Measurements from ENCODE around the gene ADNP.

Gene ADNP

GRCh38 chr20:50877232-50877743 lies 53.9 kb downstream of the ADNP start:
- ATAC-seq (replicated peaks) (no peak), DNase-seq (no peak)
- peak overlapping the region; percentile 37 for H3K27ac Mint-ChIP-seq
- H3K36me3 Mint-ChIP-seq, result peaks cover 6 to 37% of the 10 kb centered on the region in 2 donors
- no peak overlapping the region for H3K4me3 Mint-ChIP-seq
- no peaks in the 10 kb centered on the region for H3K27me3 Mint-ChIP-seq
- peaks cover 5 to 14% of the 10 kb centered on the region in 2 donors for H3K4me1 Mint-ChIP-seq
- H3K9me3 Mint-ChIP-seq, result no peaks in the 10 kb centered on the region

GRCh38 chr20:50876816-50877215 lies 54.4 kb downstream of the ADNP start:
- no peaks in the 10 kb centered on the region for H3K27me3 Mint-ChIP-seq
- no peak for ATAC-seq (replicated peaks)
- DNase-seq, result no peak
- no peak overlapping the region for H3K4me3 Mint-ChIP-seq
- no peaks in the 10 kb centered on the region for H3K9me3 Mint-ChIP-seq
- H3K4me1 Mint-ChIP-seq, result peaks cover 5 to 16% of the 10 kb centered on the region in 2 donors
- H3K27ac Mint-ChIP-seq, result peak overlapping the region; percentile 37
- peaks cover 6 to 35% of the 10 kb centered on the region in 2 donors for H3K36me3 Mint-ChIP-seq

- Mint-ChIP-seq H3K36me3 (peaks cover 6 to 35% of the 10 kb centered on the region in 2 donors), H3K4me3 (no peak overlapping the region), H3K4me1 (peaks cover 9 to 22% of the 10 kb centered on the region in 2 donors), H3K9me3 (no peaks in the 10 kb centered on the region), H3K27ac (no peak overlapping the region), H3K27me3 (no peaks in the 10 kb centered on the region)
- ATAC-seq (replicated peaks) (no peak), DNase-seq (no peak)
These were observed 55.1 kb downstream of the ADNP start for GRCh38 chr20:50876063-50876685.

GRCh38 chr20:50874758-50875665 lies 56.2 kb downstream of the ADNP start:
- H3K36me3 Mint-ChIP-seq, result peaks cover 6 to 34% of the 10 kb centered on the region in 2 donors

GRCh38 chr20:50874111-50874757 lies 57.0 kb downstream of the ADNP start:
- Mint-ChIP-seq H3K4me1 (peaks cover 8 to 25% of the 10 kb centered on the region in 2 donors), H3K27ac (peak overlapping the region; percentile 16), H3K4me3 (no peak overlapping the region), H3K36me3 (peaks cover 4 to 32% of the 10 kb centered on the region in 2 donors), H3K27me3 (no peaks in the 10 kb centered on the region), H3K9me3 (no peaks in the 10 kb centered on the region)
- ATAC-seq (replicated peaks), result no peak
- no peak for DNase-seq

More at GRCh38 chr20:50874758-50875665, 56.2 kb downstream of the ADNP start:
- peak overlapping the region; percentile 9 for H3K27ac Mint-ChIP-seq
- no peak overlapping the region for H3K4me3 Mint-ChIP-seq
- H3K4me1 Mint-ChIP-seq, result peaks cover 9 to 25% of the 10 kb centered on the region in 2 donors
- DNase-seq, result no peak
- no peak for ATAC-seq (replicated peaks)
- H3K9me3 Mint-ChIP-seq, result no peaks in the 10 kb centered on the region
- no peaks in the 10 kb centered on the region for H3K27me3 Mint-ChIP-seq

GRCh38 chr20:50873585-50873984 lies 57.7 kb downstream of the ADNP start:
- Mint-ChIP-seq H3K27ac (peak overlapping the region; percentile 84), H3K4me3 (no peak overlapping the region), H3K9me3 (no peaks in the 10 kb centered on the region), H3K4me1 (peaks cover 11 to 25% of the 10 kb centered on the region in 2 donors), H3K27me3 (no peaks in the 10 kb centered on the region), H3K36me3 (peaks cover 7 to 35% of the 10 kb centered on the region in 2 donors)
- ATAC-seq (replicated peaks) (no peak), DNase-seq (no peak)

GRCh38 chr20:50872560-50873425 lies 58.4 kb downstream of the ADNP start:
- no peak for DNase-seq
- H3K4me3 Mint-ChIP-seq, result no peak overlapping the region
- peak; percentile 46 to 69 for ATAC-seq (replicated peaks)
- H3K4me1 Mint-ChIP-seq, result peaks cover 14 to 25% of the 10 kb centered on the region in 2 donors
- H3K27ac Mint-ChIP-seq, result peak overlapping the region; percentile 84
- H3K27me3 Mint-ChIP-seq, result no peaks in the 10 kb centered on the region
- H3K36me3 Mint-ChIP-seq, result peaks cover 10 to 38% of the 10 kb centered on the region in 2 donors
- no peaks in the 10 kb centered on the region for H3K9me3 Mint-ChIP-seq

- Mint-ChIP-seq H3K36me3 (peaks cover 6 to 22% of the 10 kb centered on the region in 2 donors), H3K27ac (no peak overlapping the region), H3K4me1 (peaks cover 15 to 25% of the 10 kb centered on the region in 2 donors), H3K27me3 (no peaks in the 10 kb centered on the region), H3K4me3 (no peak overlapping the region), H3K9me3 (no peaks in the 10 kb centered on the region)
- ATAC-seq (replicated peaks) (no peak), DNase-seq (no peak)
These were observed 60.6 kb downstream of the ADNP start for GRCh38 chr20:50870561-50871161.

GRCh38 chr20:50868509-50869495 lies 62.4 kb downstream of the ADNP start:
- Mint-ChIP-seq H3K36me3 (peaks cover 8 to 17% of the 10 kb centered on the region in 2 donors), H3K9me3 (no peaks in the 10 kb centered on the region), H3K4me1 (peaks cover 15 to 27% of the 10 kb centered on the region in 2 donors), H3K4me3 (no peak overlapping the region), H3K27me3 (no peaks in the 10 kb centered on the region), H3K27ac (peak overlapping the region; percentile 14)
- ATAC-seq (replicated peaks), result no peak
- no peak for DNase-seq

- no peak overlapping the region for H3K4me3 Mint-ChIP-seq
- peaks cover 9 to 12% of the 10 kb centered on the region in 2 donors for H3K36me3 Mint-ChIP-seq
- ATAC-seq (replicated peaks) (no peak), DNase-seq (no peak)
- H3K4me1 Mint-ChIP-seq, result peaks cover 15 to 20% of the 10 kb centered on the region in 2 donors
- H3K27me3 Mint-ChIP-seq, result no peaks in the 10 kb centered on the region
- H3K9me3 Mint-ChIP-seq, result no peaks in the 10 kb centered on the region
- peak overlapping the region; percentile 71 for H3K27ac Mint-ChIP-seq
These were observed 63.4 kb downstream of the ADNP start for GRCh38 chr20:50867805-50868204.

- Mint-ChIP-seq H3K27ac (no peak overlapping the region), H3K4me1 (peaks cover 13 to 14% of the 10 kb centered on the region in 2 donors), H3K9me3 (no peaks in the 10 kb centered on the region), H3K27me3 (no peaks in the 10 kb centered on the region), H3K4me3 (no peak overlapping the region), H3K36me3 (peaks cover 9 to 20% of the 10 kb centered on the region in 2 donors)
- no peak for DNase-seq
- no peak for ATAC-seq (replicated peaks)
These were observed 64.4 kb downstream of the ADNP start for GRCh38 chr20:50866831-50867230.

- Mint-ChIP-seq H3K36me3 (peaks cover 9 to 21% of the 10 kb centered on the region in 2 donors), H3K27me3 (no peaks in the 10 kb centered on the region), H3K27ac (peak overlapping the region; percentile 47), H3K4me1 (peaks cover 8 to 9% of the 10 kb centered on the region in 2 donors), H3K9me3 (no peaks in the 10 kb centered on the region), H3K4me3 (no peak overlapping the region)
- ATAC-seq (replicated peaks), result no peak
- DNase-seq, result no peak
These were observed 65.1 kb downstream of the ADNP start for GRCh38 chr20:50866036-50866685.
